ENCODE data around the gene RAPSN.

The RAPSN gene

DNA sequence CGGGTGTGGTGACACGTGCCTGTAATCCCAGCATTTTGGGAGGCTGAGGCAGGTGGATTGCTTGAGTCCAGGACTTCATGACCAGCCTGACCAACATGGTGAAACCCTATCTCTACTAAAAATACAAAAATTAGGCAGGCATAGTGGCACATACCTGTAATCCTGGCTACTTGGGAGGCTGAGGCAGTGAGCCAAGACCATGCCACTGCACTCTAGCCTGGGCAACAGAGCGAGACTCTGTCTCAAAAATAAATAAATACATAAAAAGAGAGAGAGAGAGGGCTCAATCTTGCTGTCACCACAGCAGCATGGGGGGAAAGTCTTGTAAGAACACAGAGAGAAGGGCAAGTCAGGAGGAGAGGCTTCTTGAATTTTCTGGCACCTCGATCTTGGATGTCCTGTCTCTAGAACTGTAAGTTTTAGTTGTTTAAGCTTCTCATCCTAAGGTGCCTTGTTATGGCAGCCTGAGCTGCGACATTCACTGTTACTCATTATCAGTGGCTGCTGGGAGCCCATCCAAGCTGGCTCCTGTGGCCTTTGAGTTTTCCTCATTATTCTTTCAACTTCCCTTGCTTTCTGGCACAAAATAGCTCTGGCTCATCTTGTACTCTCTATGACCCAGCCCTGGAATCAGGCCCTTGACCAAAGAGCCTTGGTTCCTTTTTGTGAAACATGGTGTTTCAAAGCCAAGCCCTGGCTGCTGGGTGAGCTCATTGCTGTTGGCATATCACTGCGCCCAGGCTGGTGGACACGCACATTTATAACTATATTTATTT, 14.7 kb downstream of the RAPSN start:
- no peak for DNase-seq (ENCODE audit: low read depth, low spot score)

GRCh38 chr11:47433157-47433556, 15.8 kb downstream of the RAPSN start:
- no peak for DNase-seq (ENCODE audit: low read depth, low spot score)

DNA sequence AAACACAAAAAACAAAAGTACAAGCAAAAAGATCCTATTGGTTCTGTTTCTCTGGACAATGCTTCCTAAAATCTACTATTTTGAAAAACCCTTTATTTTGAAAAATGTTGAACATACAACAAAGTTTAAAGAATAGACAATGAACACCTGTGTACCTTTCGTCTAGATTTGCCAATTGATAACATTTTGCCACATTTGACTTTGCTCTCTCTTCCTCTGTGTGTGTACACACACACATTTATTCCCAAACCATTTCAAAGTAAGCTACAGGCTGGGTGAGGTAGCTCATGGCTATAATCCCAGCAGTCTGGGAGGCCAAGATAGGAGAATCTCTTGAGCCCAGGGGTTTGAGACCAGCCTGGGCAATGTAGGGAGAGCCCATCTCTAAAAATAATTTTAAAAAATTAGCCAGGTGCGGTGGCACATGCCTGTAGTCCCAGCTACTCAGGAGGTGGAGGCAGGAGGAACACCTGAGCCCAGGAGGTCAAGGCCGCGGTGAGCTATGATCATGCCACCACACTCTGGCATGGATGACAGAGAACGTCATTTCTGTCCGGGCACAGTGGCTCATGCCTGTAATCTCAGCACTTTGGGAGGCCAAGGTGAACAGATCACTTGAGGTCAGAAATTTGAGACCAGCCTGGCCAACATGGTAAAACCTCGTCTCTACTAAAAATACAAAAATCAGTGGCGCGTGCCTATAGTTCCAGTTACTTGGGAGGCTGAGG, 17.4 kb downstream of the RAPSN start:
- DNase-seq (ENCODE audit: low read depth, low spot score) = no peak

DNA sequence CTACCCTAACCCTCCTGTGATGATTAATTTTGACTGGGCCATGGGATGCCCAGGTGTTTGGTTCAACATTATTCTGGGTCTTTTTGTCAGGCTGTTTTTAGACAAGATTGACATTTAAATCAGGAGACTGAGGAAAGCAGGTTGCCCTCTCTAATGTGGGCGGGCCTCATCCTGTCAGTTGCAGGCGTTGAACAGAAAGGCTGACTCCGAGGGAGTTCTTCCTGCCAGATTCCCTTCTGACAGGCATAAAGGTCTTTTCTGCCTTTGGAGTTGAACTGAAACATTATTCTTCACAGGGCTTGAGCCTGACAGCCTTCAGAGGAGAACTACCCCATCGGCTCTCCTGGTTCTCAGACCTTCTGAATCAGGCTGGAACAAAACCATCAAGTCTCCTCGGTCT, 18.4 kb downstream of the RAPSN start:
- no peak for DNase-seq (ENCODE audit: low read depth, low spot score)

- peak; percentile 89 for DNase-seq (ENCODE audit: low read depth, low spot score)
These were observed 22.6 kb downstream of the RAPSN start, which contains the start of gene PSMC3 for GRCh38 chr11:47426062-47426956. PSMC3 (minus strand) TSS chr11:47426439; CDS start chr11:47426279, 160 bp downstream.

DNA sequence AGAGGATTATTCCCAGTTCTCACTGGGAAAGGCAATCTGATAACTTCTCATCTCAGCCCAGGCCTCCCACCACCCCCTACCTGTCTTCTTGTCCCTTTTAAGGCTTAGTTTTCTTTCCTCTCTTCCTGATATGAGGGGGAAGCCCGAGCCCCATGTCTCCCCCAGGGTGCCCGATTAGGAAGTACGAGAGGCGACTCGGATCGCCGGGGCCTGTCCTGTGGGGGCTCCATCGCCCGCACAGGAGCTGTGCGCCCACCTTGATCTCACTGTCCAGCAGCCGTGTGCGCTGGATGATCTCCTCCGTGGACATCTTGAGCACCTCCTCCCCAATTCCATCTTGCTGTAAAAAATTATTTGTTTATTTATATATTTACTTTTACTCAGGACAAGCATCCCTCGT, 23.3 kb downstream of the RAPSN start:
- no peak for DNase-seq (ENCODE audit: low read depth, low spot score)

GRCh38 chr11:47418454-47419259, 30.3 kb downstream of the RAPSN start:
- DNase-seq (ENCODE audit: low read depth, low spot score) = no peak

- DNase-seq (ENCODE audit: low read depth, low spot score) = no peak
These were observed 31.2 kb downstream of the RAPSN start for GRCh38 chr11:47417712-47418111.

- DNase-seq (ENCODE audit: low read depth, low spot score) = peak; percentile 56
These were observed 32.9 kb downstream of the RAPSN start for GRCh38 chr11:47415949-47416472.

- DNase-seq (ENCODE audit: low read depth, low spot score) = no peak
These were observed 33.7 kb downstream of the RAPSN start for GRCh38 chr11:47415091-47415854.

- DNase-seq (ENCODE audit: low read depth, low spot score) = no peak
These were observed 34.3 kb downstream of the RAPSN start for GRCh38 chr11:47414685-47415070.

DNA sequence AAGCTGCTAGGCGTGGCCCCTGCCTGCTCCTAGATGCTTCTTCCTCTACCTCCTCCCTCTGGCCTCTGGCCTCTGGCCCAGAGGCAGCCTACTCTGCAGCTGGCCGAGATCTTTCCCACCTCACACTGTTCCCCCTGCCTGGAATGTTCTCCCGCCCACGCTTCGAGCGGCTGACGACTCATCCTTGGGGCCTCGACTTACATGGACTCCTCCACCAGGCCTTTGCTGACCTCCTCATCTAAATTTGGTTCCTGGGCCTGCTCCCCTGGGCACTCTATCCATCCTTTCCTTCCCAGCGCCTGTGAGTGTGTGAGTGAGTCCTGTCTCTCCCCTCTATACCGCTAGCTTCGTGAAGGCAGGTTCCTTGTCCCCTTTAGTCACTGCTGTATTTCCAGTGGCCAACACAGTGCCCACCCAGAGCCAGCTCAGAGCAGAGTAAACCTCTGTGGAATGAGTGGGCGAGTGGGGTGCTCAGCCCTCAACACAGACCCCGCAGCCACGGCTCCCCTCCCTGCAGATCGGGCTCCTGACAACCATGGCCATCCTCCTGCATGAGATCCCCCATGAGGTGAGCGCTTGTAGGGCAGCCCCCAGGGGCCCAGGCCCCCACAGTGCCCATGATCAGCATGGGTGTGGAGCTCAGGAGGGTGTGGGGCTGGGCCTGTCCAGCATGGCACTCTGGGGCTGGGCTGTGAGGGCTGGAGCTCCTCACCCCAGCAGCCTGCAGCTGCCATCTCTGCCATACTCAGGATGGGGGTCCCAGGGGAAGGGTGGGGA, 34.8 kb downstream of the RAPSN start:
- DNase-seq (ENCODE audit: low read depth, low spot score) = no peak

DNA sequence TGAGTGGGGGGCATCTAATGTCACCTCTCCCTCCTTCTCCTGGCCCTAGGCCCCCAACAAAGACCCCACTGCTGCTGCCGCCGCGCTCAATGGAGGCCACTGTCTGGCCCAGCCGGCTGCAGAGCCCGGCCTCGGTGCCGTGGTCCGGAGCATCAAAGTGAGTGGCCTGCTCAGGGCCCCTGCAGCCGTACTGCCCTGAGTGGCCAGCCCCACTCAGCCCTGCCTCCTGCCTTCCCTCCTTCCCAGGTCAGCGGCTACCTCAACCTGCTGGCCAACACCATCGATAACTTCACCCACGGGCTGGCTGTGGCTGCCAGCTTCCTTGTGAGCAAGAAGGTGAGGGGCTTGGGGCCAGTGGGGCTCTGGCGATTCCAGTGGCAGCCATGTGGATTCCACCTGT, 35.6 kb downstream of the RAPSN start:
- no peak for DNase-seq (ENCODE audit: low read depth, low spot score)

- no peak for DNase-seq (ENCODE audit: low read depth, low spot score)
These were observed 36.8 kb downstream of the RAPSN start for GRCh38 chr11:47411884-47412746.

- no peak for DNase-seq (ENCODE audit: low read depth, low spot score)
These were observed 38.3 kb downstream of the RAPSN start for GRCh38 chr11:47410370-47411264.

DNA sequence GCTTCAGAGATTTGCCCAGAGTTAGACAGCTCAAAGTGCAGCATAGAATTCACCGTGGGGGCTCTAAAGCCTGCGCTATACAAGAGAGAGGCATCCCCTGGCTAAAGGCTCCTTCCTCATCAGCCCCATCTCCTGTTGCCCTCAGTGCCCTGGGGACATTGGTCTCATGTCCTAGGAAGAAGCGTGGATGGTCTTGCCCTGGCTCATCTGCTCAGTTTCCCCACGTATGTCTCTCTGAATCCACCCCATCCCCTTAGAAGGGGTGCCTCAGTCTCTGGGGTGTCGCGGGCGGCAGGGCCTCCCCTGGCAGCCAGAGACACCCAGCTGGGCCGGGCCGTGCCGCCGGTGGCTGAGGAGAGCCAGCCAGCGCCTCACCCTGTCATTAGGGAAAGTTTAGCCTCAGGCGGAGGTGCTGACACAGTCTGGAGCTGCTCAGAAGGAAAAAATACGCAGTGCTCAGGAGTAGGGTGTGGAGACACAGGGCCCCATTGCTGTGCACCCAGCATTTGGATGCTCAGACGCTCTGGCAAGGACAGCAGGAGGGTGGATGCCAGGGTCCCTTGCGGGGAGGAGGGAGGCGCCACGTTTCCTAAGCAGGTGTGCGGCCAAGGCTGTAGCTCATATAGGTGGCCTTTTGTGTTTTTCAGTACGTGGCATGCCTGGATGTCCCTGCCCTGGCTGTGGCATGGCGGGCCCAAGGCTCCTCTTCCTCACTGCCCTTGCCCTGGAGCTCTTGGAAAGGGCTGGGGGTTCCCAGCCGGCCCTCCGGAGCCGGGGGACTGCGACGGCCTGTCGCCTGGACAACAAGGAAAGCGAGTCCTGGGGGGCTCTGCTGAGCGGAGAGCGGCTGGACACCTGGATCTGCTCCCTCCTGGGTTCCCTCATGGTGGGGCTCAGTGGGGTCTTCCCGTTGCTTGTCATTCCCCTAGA, 39.2 kb downstream of the RAPSN start:
- no peak for DNase-seq (ENCODE audit: low read depth, low spot score)

Measured in brain pericyte (primary cell).